ENCODE data around the gene MAML1.

MAML1 gene

DNA sequence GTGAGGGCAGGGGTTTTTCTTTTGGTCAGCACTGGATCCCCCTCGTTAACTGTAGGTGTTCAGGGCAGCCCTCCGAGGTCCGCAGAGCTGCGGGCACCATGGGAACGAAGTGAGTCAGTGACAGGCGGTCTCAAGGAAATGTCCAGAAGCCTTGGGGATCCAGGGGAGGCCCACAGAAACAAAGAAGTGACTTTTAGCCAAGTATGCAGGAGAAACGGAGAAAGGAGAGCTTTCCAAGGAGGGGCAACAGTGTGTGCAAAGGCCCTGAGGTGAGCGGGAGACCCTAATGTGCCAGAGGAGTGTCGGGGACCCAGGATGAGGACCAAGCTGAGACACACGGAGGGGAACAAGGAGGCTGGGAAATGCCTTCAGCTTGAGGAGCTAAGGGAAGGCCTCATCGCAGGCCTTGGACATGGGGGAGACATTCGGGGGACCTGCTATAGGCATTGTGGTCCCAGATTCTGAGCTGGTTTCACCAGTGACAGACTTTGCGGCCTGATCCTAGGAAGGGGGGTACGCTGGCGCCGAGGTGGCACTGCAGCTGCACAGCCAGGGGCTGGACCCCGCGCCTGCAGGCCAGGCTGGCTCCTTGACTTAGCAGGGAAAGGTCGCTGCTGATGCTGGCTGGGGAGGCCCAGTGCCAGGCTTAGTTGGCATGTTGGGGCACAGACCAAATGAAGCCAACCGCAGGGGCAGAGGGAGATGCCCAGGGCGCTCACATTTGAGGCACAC lies 64.4 kb downstream of the MAML1 start:
- Histone ChIP-seq H3K27ac (ENCODE audit: low read length) (no peak overlapping the region), H3K27me3 (ENCODE audit: control insufficient read depth, insufficient read depth, low read length) (no peaks in the 10 kb centered on the region), H3K9ac (ENCODE audit: low read length) (peak overlapping the region; percentile 56), H3K4me3 (ENCODE audit: low read length) (peak overlapping the region; percentile 70), H3K36me3 (ENCODE audit: control insufficient read depth, low read depth, low read length) (peaks cover 14% of the 10 kb centered on the region), H3K4me1 (ENCODE audit: control insufficient read depth, low read depth, low read length) (peaks cover 2% of the 10 kb centered on the region), H3K9me3 (ENCODE audit: control insufficient read depth, low read depth, low read length) (no peaks in the 10 kb centered on the region)

DNA sequence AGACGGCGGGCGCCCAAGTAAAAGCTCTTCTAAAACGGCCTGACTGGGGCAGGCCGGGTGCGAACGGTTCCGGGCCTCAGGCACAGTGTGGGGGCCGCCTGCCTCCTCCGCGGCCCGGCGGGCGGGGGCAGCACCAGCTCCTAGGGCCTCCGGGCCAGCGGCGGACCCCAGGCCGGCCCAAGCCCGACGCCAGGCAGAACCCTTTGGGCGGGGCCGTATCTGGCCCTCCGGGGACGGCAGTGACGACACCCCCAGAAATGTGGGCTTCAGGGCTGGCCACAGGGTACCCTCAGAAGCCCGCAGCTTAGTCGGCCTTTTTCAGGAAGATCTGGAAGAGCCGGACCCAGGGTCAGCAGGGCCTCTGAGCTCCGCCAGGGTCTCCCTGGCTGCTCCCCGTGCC lies 65.1 kb downstream of the MAML1 start:
- no peak overlapping the region for H3K4me3 ChIP-seq (ENCODE audit: low read length)
- H3K4me1 ChIP-seq (ENCODE audit: control insufficient read depth, low read depth, low read length), result peaks cover 9% of the 10 kb centered on the region
- H3K36me3 ChIP-seq (ENCODE audit: control insufficient read depth, low read depth, low read length), result peaks cover 14% of the 10 kb centered on the region
- H3K9me3 ChIP-seq (ENCODE audit: control insufficient read depth, low read depth, low read length), result no peaks in the 10 kb centered on the region
- H3K27me3 ChIP-seq (ENCODE audit: control insufficient read depth, insufficient read depth, low read length), result no peaks in the 10 kb centered on the region
- H3K27ac ChIP-seq (ENCODE audit: low read length), result no peak overlapping the region
- no peak overlapping the region for H3K9ac ChIP-seq (ENCODE audit: low read length)

DNA sequence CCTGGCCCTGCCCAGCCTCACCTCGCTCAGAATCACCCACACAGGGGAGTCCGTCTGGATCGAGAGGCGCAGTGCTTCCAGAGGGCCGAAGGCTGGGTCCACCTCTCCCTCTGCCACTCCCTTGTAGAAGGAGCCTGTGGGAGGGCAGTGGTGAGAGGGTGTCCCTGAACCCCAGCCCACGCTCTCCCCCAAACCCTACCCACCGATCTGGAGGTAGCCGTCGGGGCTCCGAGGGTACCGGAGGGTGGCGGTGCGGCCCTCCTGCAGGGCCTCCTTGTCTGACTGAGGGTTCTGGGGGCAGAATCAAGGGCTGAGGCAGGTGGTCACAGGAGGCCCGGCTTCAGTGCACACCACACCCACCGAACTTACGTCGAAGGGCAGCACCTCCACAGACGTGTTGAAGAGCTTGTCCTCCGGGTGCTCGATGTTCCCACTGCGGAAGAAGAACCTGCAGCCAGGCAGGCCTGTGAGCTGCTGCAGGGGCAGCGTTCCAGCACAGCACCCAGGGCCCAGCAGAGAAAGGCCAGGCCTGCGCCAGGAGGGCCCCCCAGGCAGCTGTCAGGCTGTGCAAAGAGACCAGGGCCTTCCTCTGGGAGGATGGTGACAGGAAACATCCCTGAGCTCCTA lies 65.6 kb downstream of the MAML1 start:
- H3K36me3 ChIP-seq (ENCODE audit: control insufficient read depth, low read depth, low read length), result peaks cover 14% of the 10 kb centered on the region
- no peaks in the 10 kb centered on the region for H3K9me3 ChIP-seq (ENCODE audit: control insufficient read depth, low read depth, low read length)
- no peak overlapping the region for H3K27ac ChIP-seq (ENCODE audit: low read length)
- H3K9ac ChIP-seq (ENCODE audit: low read length), result no peak overlapping the region
- H3K4me1 ChIP-seq (ENCODE audit: control insufficient read depth, low read depth, low read length), result peaks cover 12% of the 10 kb centered on the region
- H3K27me3 ChIP-seq (ENCODE audit: control insufficient read depth, insufficient read depth, low read length), result no peaks in the 10 kb centered on the region
- H3K4me3 ChIP-seq (ENCODE audit: low read length), result no peak overlapping the region

DNA sequence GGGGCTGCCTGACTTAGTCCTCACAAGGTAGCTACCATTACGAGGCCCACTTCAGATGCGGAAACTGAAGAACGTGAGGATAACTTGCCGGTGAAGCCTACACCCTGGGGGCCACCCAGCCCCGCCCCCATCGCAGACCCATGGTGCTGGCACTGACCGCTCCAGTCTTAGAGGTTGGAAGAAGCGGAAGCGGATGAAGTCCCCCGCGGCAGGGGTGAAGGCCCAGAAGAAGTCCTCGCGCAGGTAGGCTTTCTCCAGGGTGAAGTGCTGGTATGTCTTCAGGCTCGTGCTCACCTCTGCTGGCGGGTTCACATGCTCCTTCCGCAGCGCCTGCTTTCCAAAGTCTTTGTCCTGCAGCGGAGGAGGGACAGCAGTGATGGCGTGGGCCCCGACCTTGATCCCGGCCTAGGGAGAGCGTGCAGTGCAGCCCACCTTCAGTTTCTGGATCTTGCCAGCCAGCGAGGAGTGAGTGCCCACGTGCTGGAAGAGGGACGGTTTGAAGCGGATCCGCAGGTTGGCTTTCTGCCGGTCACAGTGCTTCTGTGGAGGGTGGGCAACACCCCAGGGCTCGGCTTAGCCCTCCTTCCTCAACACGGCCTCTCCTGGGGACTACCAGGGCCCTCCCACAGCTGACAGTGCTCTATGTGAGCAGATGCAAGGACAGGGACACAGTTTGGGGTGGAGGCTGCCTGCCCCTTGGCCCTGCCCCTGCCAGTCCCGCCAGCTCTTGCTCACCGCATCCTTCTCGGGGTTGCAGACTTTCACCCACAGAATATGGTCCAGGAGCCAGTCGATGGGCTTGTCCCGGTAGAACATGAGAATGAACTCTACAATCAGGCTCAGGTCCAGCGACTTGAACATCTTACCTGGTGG lies 66.4 kb downstream of the MAML1 start:
- no peaks in the 10 kb centered on the region for H3K27me3 ChIP-seq (ENCODE audit: control insufficient read depth, insufficient read depth, low read length)
- no peaks in the 10 kb centered on the region for H3K9me3 ChIP-seq (ENCODE audit: control insufficient read depth, low read depth, low read length)
- no peak overlapping the region for H3K27ac ChIP-seq (ENCODE audit: low read length)
- peaks cover 15% of the 10 kb centered on the region for H3K4me1 ChIP-seq (ENCODE audit: control insufficient read depth, low read depth, low read length)
- H3K4me3 ChIP-seq (ENCODE audit: low read length), result no peak overlapping the region
- H3K36me3 ChIP-seq (ENCODE audit: control insufficient read depth, low read depth, low read length), result peaks cover 14% of the 10 kb centered on the region
- no peak overlapping the region for H3K9ac ChIP-seq (ENCODE audit: low read length)

DNA sequence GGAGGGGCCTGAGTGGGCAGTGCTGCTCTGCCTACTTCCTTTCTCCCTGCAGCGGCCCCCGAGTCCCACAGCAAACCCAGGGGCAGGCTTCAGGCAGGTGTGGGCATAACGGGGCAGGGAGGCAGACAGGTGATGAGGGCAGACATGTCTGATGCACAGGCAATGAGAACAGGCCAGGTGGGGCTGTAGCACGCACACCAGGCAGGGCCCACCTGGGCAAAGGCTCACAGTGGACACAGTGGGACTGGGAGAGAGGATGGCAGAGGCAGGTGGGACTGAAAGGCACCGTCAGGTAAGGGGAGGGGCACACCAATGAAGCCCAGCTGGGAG lies 67.0 kb downstream of the MAML1 start:
- Histone ChIP-seq H3K27ac (ENCODE audit: low read length) (no peak overlapping the region), H3K4me1 (ENCODE audit: control insufficient read depth, low read depth, low read length) (peaks cover 18% of the 10 kb centered on the region), H3K9me3 (ENCODE audit: control insufficient read depth, low read depth, low read length) (no peaks in the 10 kb centered on the region), H3K9ac (ENCODE audit: low read length) (no peak overlapping the region), H3K27me3 (ENCODE audit: control insufficient read depth, insufficient read depth, low read length) (peaks cover 2% of the 10 kb centered on the region), H3K36me3 (ENCODE audit: control insufficient read depth, low read depth, low read length) (peaks cover 14% of the 10 kb centered on the region), H3K4me3 (ENCODE audit: low read length) (no peak overlapping the region)

DNA sequence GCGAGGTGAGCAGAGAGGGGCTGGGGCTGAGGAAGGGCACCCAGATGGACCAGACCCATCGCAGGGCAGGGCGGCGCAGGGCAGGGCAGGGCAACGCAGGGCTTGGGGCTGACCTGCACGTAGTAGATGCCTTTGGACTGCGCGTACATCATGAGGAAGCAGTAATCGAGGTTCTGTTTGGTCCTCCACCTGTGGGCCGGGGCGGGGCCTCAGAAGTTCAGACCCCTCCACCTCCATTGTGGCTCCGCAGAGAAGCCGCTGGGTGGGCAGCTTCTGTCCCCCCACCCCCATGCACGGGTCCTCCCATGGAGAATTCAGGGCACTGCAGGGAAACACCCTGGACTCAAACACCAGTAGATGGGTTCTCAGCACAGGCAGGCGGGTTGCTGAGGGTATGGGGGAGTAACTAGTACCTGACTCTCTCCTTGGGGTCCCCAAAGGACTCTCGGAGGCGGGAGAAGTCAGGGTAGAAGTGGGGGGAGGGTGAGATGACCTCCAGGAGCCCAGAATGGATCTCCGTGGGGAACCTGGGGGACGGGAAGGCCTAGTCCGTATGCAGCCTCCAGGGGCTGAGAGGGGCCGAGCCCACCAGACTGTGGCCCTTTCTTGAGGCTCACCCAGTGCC lies 67.6 kb downstream of the MAML1 start:
- H3K36me3 ChIP-seq (ENCODE audit: control insufficient read depth, low read depth, low read length), result peaks cover 14% of the 10 kb centered on the region
- no peaks in the 10 kb centered on the region for H3K9me3 ChIP-seq (ENCODE audit: control insufficient read depth, low read depth, low read length)
- peaks cover 18% of the 10 kb centered on the region for H3K4me1 ChIP-seq (ENCODE audit: control insufficient read depth, low read depth, low read length)
- H3K27ac ChIP-seq (ENCODE audit: low read length), result no peak overlapping the region
- no peak overlapping the region for H3K9ac ChIP-seq (ENCODE audit: low read length)
- no peak overlapping the region for H3K4me3 ChIP-seq (ENCODE audit: low read length)
- peaks cover 7% of the 10 kb centered on the region for H3K27me3 ChIP-seq (ENCODE audit: control insufficient read depth, insufficient read depth, low read length)

DNA sequence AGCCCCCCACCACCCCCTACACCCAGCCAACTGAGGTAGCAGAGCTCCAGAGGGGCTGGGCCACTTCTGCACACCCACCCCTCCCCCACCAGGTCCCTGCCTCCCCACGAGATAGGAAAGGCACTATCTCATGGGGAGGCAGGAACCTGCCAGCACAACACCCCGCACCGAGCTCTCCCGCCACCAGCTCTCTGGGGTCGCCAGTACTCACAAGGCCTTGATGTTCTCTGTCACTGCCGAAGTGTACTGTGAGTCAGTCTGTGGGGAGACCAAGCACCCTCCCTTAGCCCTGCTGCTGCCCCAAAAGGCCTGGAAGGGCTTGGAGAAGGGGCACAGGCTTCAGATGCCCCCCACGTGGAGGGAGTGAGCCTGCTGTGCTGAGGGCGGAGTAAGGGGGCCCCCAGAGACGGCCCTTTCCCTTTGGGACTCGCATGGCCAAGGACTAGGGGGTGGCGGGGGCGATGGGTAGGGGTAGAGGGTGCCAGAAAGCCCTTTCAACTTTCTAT lies 68.1 kb downstream of the MAML1 start:
- peaks cover 14% of the 10 kb centered on the region for H3K36me3 ChIP-seq (ENCODE audit: control insufficient read depth, low read depth, low read length)
- no peak overlapping the region for H3K27ac ChIP-seq (ENCODE audit: low read length)
- no peaks in the 10 kb centered on the region for H3K9me3 ChIP-seq (ENCODE audit: control insufficient read depth, low read depth, low read length)
- peaks cover 18% of the 10 kb centered on the region for H3K4me1 ChIP-seq (ENCODE audit: control insufficient read depth, low read depth, low read length)
- H3K27me3 ChIP-seq (ENCODE audit: control insufficient read depth, insufficient read depth, low read length), result peaks cover 7% of the 10 kb centered on the region
- H3K9ac ChIP-seq (ENCODE audit: low read length), result no peak overlapping the region
- no peak overlapping the region for H3K4me3 ChIP-seq (ENCODE audit: low read length)

DNA sequence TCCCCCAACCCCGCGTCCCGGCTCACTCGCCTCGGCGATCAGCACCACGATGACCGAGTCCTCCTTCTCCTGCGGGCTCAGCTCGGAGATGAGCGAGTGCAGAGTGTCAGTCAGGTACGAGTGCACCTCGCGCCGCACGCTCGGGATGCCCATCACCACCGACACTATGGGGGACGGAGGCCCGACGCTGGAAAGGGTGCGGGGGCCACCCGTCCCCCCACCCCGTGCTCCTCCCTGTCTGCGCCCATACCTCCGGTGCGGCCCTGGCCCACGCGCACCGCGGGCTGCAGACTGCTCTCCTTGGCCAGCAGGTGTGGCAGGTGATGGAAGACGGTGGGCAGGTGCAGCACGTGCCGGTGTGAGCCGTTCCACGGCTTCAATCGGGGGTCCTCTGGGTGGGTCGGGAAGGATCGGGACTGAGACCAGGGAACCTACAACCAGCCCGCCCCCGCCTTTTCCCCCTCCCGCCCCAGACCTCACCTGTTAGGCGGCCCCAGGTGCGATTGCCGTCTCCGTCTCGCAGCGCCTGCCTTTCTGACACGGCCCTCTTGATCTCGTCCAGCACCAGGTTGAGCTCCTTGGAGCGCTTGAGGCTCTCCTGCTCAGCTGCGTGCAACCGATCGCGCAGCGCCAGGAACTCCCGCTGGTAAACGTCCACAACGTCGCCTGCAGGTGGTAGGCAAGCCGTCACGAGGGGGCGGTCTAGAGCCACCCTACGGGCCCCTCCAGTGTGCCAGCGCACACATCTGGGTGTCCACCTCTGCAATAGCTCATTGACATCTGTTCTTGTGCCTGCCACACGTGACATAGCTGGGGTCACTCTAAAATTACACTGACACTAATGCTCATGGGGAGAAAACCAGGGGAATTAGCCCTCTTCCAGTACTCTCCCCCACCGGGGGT lies 68.9 kb downstream of the MAML1 start:
- Histone ChIP-seq H3K27ac (ENCODE audit: low read length) (no peak overlapping the region), H3K9me3 (ENCODE audit: control insufficient read depth, low read depth, low read length) (no peaks in the 10 kb centered on the region), H3K36me3 (ENCODE audit: control insufficient read depth, low read depth, low read length) (peaks cover 14% of the 10 kb centered on the region), H3K4me1 (ENCODE audit: control insufficient read depth, low read depth, low read length) (peaks cover 18% of the 10 kb centered on the region), H3K27me3 (ENCODE audit: control insufficient read depth, insufficient read depth, low read length) (peaks cover 7% of the 10 kb centered on the region), H3K4me3 (ENCODE audit: low read length) (no peak overlapping the region), H3K9ac (ENCODE audit: low read length) (no peak overlapping the region)

DNA sequence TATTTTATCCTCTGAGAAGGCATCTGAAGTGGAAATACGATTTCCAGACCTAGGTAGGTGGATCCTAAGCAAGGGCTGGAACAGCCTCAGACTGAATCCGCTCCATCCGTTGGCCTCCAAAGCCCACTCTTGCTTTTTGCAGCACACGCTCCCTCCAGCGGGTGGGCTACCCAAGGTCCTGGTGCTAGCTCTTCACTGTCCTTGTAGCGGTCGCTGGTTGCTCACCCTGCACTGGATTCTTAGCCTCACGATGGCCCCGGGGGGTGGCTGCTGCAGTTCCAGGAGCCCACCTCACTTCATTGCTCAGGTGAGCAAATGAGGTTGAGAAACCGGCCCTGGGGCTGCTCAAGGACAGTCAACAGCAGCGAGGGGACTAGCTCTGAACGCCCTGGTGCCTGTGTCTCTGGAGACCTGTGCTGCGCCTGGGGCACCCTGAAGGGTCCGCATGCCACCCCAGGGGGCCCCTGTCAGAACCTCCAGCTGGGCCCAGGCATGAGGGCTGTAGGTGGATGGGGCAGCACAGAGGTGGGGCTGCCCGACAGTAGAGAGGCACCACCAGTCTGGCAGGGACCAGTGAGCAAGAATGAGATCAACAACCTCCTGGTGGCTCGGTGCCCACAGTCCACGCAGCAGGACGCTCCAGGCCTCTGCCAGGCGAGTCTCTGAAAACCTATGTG lies 69.7 kb downstream of the MAML1 start:
- H3K27ac ChIP-seq (ENCODE audit: low read length), result no peak overlapping the region
- peaks cover 14% of the 10 kb centered on the region for H3K36me3 ChIP-seq (ENCODE audit: control insufficient read depth, low read depth, low read length)
- peaks cover 18% of the 10 kb centered on the region for H3K4me1 ChIP-seq (ENCODE audit: control insufficient read depth, low read depth, low read length)
- H3K9me3 ChIP-seq (ENCODE audit: control insufficient read depth, low read depth, low read length), result no peaks in the 10 kb centered on the region
- H3K9ac ChIP-seq (ENCODE audit: low read length), result no peak overlapping the region
- no peak overlapping the region for H3K4me3 ChIP-seq (ENCODE audit: low read length)
- H3K27me3 ChIP-seq (ENCODE audit: control insufficient read depth, insufficient read depth, low read length), result peaks cover 7% of the 10 kb centered on the region

DNA sequence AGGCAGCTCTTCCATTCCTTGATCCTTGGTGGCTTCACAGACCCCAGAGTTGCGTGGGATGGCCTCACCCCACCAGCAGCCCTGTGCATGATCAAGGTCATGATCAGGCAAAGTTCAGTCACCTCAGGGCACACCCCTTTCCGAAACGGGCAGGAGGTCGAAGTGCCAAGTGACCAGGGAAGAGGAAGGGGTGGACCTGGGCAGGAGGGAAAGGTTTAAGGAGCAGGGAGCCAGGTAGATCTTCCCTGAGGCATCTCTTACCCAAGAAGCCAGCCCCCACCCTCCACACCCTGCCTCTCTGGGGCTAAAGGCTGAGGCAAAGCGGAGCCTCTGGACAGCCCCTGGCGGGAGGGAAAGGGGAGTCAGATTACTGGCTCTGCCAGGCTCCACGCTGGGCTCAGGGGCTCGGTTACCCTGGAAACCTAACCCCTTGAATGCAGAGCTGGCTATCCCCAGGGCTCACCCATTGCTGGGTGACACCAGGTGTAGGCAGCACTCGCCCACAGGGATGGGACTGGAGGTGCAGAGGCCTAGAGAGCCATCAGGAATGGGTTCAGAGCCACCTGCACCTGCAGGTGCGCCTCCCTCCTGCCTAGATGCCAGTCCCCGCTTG lies 70.4 kb downstream of the MAML1 start:
- Histone ChIP-seq H3K9me3 (ENCODE audit: control insufficient read depth, low read depth, low read length) (no peaks in the 10 kb centered on the region), H3K9ac (ENCODE audit: low read length) (no peak overlapping the region), H3K27ac (ENCODE audit: low read length) (no peak overlapping the region), H3K4me1 (ENCODE audit: control insufficient read depth, low read depth, low read length) (peaks cover 18% of the 10 kb centered on the region), H3K4me3 (ENCODE audit: low read length) (no peak overlapping the region), H3K36me3 (ENCODE audit: control insufficient read depth, low read depth, low read length) (peaks cover 14% of the 10 kb centered on the region), H3K27me3 (ENCODE audit: control insufficient read depth, insufficient read depth, low read length) (peaks cover 7% of the 10 kb centered on the region)

Data from iPS-18a (cell line).